Measurements from ENCODE around the gene ARF3.

The ARF3 gene

GRCh38 chr12:48957141-48958048 lies at the start of gene ARF3:
TSS of gene ARF3 (minus strand) at chr12:48957487. CDS start at chr12:48941095, 16,392 bp downstream.
- DNase-seq = peak; percentile 96

DNA sequence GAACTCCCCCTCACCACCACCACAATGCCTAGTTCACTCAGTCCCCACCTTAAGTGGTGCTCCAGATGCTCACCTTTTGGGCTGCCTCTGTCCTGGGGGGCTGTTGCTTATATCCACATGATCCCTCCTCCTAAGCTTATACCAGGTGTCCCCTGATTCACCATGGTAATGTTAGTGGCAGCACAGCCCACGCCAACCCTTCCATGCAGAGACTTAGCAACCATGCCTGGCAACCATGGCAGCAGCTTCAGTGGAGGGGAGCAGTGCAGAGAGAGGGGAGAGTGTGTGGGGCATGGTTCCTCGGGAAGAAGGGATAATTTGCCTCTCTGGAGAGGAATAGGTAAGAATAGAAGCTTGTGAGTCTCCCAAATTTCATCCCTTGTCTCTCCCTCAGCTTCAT lies 43.1 kb upstream of the ARF3 start:
- DNase-seq = no peak

GRCh38 chr12:48999371-49000131 lies 42.3 kb upstream of the ARF3 start, which contains the start of gene DDN:
TSS of gene DDN (minus strand) at chr12:48999375. CDS start at chr12:48999287, 88 bp downstream.
- DNase-seq = peak; percentile 50

DNA sequence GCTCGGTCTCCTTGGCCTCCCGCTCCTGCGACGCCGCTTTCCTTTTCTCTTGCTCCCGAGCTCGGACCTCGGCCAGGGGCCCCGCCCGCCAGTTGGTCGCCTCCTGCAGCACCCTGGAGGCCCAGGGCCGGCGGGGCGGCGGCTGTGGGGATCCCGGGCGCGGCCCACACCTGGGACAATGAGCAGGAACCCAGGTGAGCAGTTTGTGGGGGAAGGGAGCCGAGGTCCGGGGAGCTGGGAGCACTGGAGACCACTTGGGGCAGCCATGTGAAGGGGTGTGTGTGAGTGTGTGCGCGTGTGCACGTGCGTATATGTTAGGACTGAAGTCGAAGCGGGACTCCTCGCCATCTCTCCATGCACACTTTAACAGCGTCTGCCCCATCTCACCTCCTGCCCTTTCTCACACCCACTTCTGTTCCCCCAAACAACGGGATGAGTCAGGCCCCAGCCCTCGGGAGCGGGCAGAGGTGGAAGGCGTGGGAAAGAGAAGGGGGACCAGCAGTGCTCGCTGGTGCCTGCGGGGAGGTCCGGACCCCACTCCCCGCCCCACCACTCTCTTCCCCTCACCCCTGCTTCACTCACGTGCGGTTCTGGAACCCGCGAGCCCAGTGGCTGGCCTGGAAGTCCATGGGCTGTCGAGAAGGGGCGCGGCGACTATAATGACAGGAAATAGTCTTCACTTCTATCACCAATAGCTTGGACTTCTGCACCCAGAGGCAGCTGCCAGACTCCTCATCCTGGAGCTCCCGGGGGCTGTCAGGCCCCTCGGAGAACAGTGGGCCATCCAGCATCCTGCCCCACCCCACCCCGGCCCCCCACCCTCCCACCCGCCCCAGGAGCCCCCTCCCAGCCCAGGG lies 41.4 kb upstream of the ARF3 start:
- DNase-seq = no peak

- DNase-seq = no peak
Observed at GRCh38 chr12:48997719-48998496, 40.6 kb upstream of the ARF3 start.

DNA sequence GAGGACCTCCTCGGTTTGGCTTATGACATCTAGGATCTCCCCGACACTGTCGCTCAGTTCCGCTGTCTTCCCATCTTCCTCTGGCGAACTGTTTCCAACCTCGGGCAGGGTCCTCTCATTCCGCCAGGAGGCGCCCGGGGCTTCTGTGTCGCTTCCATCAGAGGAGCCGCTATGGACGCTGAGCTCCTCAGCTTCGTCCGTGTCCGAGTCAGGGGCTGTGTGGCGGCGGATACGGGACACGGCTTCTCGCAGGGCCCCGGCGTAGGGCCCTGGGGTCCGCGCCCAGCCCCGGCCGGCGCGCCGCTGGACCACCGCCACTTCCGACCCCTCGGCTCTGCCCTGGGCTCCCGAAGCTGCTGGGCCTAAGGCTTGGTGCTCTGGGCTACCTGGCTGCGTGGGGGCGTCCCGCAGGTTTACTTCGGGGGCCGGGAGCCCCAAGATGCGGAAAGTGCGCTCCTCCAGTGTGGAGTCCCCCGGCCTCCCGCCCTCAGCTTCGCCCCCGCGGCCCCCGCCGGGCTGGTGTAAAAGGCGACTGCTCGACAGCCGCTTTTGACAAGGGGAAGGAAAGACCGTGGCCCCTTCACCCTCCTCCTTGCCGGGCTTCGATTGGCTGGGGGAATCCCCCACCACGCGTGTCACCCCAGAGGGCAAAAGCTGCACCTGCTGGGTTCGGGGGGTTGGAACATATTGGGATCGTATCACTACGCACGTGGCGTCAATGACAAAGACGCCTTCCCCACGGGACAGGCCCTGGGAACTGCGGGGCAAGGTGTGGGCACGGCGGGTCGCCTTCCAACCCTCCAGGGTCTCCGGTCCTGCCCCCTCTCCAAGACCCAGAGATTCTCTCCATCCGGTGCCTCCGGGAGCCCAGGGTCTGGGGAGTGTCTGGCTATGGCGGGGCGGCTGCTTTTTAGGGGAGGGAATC lies 39.8 kb upstream of the ARF3 start:
- DNase-seq = peak; percentile 60

DNA sequence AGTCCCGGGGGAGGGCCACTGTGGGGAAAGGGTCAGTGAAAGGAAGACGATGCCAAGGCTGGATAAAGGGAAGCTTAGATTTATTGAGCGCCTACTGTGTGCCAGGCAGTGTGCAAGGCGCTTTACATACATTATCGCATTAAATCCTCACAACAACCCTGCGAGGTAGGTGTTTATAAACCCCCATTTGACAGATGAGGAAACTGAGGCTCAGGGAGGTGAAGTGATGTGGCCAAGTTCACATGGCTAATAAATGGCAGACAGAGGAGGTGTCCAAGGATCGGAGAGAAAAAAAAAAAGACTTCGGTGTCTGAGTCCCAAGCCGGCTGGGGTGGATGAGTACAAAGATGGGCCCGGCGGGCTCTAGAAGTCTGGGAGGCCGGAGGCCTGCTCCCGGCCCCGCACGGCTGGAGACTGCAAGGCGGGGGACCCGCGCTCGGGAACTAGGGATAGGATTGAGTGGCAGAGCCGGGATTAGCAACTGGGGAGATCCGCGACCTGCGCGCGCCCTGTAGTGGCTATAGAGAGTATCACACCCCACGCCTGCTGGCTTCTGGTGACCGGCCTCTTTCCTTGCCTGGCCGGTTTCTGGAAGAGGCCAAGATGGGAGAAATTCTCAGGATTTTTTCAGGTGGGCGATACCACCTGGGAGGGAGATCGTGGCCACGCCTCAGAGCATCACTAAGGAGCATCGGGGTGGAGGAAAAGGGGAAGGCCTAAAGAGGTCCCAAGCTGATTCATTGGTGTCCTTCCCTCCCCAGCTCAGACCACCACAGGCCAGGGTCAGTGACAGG lies 38.0 kb upstream of the ARF3 start:
- peak; percentile 54 for DNase-seq

GRCh38 chr12:48994224-48995085 lies 37.2 kb upstream of the ARF3 start:
- no peak for DNase-seq

DNA sequence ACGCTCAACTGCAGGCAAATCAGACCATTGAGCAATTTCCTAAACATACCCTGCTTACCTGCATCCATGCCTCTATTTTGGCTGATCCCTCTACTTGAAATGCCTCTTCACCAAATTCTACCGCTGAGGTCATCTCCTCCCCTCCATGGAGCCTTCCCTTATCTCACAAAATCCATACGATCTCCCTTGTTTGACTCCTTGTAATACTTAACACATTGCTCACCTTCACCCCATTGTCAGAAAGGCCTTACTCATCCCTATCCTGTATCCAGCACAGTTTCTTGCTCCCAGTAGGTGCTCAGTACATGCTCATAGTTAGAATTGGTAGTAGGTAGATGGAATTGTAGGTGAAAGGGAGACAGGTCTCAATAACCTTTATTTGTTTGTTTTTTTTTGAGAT lies 36.5 kb upstream of the ARF3 start:
- no peak for DNase-seq

DNA sequence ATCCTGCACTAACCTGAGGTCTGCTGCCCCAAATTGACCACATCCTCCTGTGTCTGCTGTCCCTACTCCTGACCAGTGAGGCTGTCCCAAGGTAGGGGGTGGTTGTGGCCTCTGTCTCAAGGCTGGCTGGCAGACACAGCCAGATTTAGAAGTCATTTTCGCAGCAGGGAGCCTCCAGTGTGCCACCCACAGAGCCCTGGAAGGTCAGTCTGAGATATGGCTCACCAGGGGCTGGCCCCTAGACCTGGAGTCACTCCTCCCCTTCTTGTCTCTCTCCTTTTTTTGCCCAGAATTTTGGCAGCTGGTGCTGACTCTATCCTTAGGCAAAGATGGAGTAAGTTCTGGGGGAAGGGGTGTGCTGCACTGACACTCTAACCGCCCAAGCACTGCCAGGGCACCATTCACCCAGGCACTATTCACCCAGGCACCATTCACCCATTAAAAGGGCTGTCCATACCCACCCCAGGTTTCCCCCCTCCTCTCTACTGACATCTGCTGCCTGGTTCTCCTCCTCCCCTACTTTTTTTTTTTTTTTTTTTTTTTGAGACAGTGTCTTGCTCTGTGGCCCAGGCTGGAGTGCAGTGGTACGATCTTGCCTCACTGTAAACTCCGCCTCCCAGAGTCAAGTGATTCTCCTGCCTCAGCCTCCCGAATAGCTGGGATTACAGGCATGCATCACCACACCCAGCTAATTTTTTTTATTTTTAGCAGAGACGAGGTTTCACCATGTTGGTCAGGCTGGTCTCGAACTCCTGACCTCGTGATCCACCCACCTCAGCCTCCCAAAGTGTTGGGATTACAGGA lies 34.2 kb upstream of the ARF3 start:
- DNase-seq = no peak

- no peak for DNase-seq
Observed at GRCh38 chr12:48990552-48990951, 33.3 kb upstream of the ARF3 start.

- peak; percentile 72 for DNase-seq
Observed at GRCh38 chr12:48988030-48988649, 30.9 kb upstream of the ARF3 start.

- DNase-seq = no peak
Observed at GRCh38 chr12:48986720-48987291, 29.5 kb upstream of the ARF3 start.

- no peak for DNase-seq
Observed at GRCh38 chr12:48985901-48986300, 28.6 kb upstream of the ARF3 start.

DNA sequence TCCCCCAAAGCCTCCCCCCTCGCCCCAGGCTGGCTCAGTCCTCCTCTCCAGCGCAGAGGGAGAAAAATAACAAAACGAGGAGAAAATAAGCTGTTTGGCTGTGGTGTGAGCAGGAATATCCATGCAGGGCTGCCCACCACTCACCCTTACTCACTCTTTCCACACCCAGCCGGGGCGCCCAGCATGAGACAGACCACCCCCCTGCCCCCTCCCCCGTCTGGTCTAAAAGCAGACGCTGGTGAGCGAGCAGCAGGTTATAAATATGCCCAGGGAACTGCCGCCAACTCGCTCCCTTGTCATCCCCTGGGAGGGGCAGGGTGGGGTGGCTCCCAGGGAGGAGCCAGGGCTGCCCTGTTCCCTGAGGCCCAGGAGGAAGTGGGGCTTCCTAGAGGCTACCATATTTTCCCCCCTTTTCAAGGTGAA lies 28.2 kb upstream of the ARF3 start:
- DNase-seq = no peak

GRCh38 chr12:48982397-48983080 lies 25.3 kb upstream of the ARF3 start:
- no peak for DNase-seq

DNA sequence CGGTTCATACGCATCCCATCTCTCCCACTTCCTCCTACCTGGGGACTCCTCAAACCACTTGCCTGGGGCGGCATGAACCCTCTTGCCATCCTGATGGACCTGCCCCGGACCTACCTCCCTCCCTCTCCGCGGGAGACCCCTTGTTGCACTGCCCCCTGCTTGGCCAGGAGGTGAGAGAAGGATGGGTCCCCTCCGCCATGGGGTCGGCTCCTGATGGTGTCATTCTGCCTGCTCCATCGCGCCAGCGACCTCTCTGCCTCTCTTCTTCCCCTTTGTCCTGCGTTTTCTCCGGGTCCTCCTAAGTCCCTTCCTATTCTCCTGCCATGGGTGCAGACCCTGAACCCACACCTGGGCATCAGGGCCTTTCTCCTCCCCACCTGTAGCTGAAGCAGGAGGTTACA lies 24.5 kb upstream of the ARF3 start:
- no peak for DNase-seq

Data from activated CD4-positive, alpha-beta T cell treated with anti-CD3 and anti-CD28 coated beads, Interleukin-2, amount 50 U/mL, for 16 hours (primary cell).